Erythroblast (primary cell): ENCODE results near the gene EFNB3.
A peak's percentile ranks its signal among the peaks of the same experiment; 100 is the strongest.

Source experiments
- DNase-seq, 2 experiments: peaks; one replicate each; lab custom pipeline; 2025; lab: John Stamatoyannopoulos, UW
- GATA1 ChIP-seq: IDR thresholded peaks from 2 replicates; pipeline ENCODE4 v1.6.1; 2011; ENCODE audit warnings: low read depth, mild to moderate bottlenecking, control low read depth, low read length, moderate library complexity
- POLR2A ChIP-seq: IDR thresholded peaks from 2 replicates; pipeline ENCODE4 v1.6.1; 2011; ENCODE audit warnings: mild to moderate bottlenecking, low read length

EFNB3 gene

GRCh38 chr17:7704601-7705268 lies at the start of gene EFNB3:
Gene EFNB3 (plus strand): TSS chr17:7705202. CDS start chr17:7705599, 397 bp downstream.
- TF ChIP-seq GATA1 (no peak), POLR2A (no peak)
- DNase-seq, result no peak

- no peak for DNase-seq
- TF ChIP-seq GATA1 (no peak), POLR2A (no peak)
These were observed 49.5 kb upstream of the EFNB3 start for GRCh38 chr17:7655541-7655840.

DNA sequence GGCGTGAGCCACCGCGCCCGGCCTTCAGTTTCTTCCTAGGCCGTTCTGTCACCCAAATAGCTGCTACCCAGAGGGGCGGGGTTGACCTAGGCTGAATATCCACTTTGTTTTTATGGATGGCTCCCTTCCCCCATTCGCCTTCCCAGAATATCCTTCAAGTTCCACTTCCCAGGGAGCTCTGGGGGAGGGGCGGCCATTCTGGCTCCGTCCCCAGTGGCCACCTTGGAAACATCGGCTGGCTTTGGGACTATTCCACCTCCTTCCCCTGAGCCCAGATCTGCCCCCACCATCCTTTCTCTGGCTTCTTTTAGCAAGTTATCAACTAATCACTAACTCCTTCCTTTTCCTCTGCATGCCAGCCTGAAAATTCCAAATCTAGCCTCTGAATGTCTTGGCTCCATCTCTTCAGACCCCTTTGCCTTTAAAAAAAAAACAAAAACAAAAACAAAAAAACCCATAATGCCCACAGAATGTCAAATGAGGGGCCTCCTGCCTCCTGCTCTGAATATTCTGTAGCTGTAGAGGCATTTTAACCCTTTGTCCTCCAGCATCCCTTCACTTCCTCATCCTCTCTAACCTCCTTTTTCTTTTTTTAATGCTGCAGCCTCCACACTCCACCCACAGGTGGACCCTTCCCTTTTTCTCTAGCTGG lies 47.9 kb upstream of the EFNB3 start:
- no peak for DNase-seq
- TF ChIP-seq POLR2A (no peak), GATA1 (no peak)

DNA sequence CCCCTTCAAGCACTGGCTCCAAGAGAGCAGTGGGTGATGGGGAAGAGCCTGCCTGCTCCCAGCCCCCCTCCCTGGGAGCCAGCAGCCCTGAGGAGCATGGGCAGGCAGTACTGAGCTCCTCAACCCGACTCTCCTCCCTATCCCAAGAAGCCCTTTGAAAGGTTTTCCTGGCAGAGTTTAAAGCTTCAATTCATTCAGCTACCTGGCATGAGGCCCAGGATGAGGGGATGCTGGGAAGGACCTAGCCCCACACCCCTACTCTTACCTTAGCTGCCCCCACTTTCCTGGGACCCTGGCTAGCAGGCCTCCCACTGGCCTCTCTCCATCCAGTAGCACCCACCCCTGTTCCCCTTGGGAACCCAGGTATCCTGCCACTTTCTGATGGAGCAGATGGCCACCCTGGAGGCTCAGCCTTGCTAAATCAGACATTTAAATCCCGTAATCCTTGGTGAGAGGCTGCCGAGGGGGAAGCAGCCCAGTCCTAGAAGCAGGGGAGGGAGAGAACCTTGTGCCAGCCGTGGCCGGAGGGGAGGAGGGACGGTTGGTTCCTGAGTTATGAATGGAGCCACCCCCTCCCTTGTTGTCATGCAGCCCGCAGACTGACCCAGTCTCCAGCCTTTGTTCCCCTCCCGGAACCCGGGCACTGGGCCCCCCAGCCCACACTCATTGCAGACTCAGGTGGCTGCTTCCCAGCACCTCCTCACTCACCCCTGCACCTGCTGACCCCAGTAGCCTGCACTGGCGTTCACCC lies 37.2 kb upstream of the EFNB3 start:
- TF ChIP-seq POLR2A (no peak), GATA1 (no peak)
- no peak for DNase-seq

DNA sequence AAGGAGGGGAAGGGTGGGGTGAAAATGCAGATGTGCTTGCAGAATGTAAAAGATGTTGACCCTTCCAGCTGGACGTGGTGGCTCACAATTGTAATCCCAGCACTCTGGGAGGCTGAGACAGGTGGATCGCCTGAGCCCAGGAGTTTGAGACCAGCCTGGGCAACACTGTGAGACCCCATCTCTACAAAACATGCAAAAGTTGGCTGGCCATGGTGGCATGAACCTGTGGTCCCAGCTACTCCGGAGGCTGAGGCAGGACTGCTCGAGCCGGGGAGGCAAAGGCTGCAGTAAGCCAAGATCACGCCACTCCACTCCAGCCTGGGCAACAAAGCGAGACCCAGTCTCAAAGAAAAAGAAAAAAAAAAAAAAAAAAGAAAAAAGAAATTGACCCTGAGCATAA lies 36.5 kb upstream of the EFNB3 start:
- TF ChIP-seq GATA1 (no peak), POLR2A (no peak)
- no peak for DNase-seq

- peak; percentile 75 to 83 for DNase-seq
- TF ChIP-seq GATA1 (no peak), POLR2A (no peak)
These were observed 31.8 kb upstream of the EFNB3 start for GRCh38 chr17:7673239-7673638.

GRCh38 chr17:7674934-7675333 lies 30.1 kb upstream of the EFNB3 start:
- DNase-seq, result no peak
- no peak for TF ChIP-seq POLR2A
- no peak for TF ChIP-seq GATA1

DNA sequence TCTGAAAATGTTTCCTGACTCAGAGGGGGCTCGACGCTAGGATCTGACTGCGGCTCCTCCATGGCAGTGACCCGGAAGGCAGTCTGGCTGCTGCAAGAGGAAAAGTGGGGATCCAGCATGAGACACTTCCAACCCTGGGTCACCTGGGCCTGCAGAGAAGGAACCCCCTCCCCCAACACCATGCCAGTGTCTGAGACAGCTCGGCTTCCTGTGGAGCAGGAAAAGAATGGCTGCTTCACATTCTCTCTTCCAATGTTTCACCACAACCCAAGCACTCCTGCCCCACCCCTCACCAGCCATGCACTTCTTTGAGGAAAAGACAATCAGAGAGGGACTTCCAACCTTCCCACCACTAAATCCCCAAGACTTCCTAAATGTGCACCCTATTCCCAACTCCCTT lies 28.5 kb upstream of the EFNB3 start:
- TF ChIP-seq GATA1, result no peak
- no peak for TF ChIP-seq POLR2A

GRCh38 chr17:7677388-7678067 lies 27.5 kb upstream of the EFNB3 start:
- no peak for DNase-seq
- no peak for TF ChIP-seq POLR2A
- TF ChIP-seq GATA1, result no peak

More for the DNA sequence above, 28.5 kb upstream of the EFNB3 start:
- no peak for DNase-seq

DNA sequence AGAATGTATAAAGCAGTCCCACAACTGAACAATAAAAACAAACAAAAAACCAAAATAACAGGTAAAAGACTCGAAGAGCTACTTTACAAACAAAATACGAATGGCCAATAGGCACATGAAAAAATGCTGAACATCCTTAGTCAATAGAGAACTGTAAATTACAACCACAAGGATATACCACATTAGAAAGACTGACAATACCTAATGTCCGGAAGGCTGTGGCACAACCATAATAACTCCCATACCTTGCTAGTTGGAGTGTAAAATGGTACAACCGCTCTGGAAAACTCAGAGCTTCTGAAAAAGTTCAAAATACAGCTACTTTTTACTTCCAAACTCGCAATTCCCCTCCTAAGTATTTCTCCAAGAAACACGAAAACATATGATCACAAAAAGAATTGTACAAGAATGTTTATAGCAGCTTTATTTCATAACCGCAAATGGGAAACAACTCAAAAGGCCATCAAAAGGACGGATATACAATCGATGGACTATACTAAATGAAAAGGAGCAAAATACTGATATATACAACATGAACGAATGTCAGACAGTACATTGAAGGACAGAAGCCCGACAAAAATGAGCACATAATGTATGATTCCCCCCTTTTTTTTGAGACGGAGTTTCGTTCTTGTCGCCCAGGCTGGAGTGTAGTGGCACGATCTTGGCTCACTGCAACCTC lies 20.0 kb upstream of the EFNB3 start:
- TF ChIP-seq GATA1, result no peak
- TF ChIP-seq POLR2A, result no peak
- peak in 1 of 2 experiments; percentile 53 for DNase-seq

DNA sequence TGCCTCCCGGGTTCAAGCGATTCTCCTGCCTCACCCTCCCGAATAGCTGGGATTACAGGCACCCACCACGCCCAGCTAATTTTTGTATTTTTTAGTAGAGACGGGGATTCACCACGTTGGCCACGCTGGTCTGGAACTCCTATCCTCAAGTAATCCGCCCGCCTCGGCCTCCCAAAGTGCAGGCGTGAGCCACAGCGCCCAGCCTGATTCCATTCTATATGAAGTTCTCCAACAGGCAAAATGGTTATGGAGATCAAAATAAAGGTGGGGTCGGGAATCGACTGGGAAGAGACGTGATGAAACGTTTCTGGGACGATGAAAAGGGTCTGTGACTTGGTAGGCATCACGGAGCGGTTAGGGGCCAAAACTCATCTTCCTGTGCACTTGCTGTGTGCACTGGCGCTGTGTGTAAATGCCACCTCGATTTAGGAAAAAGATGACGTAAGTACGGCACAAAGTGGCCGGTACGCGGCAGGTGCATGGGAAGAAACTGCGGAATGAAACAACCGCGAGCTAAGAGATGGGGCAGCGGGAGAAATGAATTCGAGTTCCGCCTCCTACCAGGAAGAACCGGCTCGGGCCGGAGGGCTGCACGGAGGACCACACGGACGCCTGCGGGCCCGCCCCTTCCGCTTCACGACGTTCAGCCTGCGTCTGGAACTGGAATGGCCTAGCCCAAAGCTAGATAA lies 19.3 kb upstream of the EFNB3 start:
- TF ChIP-seq GATA1 (no peak), POLR2A (peak; percentile 59)
- DNase-seq, result peak; percentile 96 to 97

DNA sequence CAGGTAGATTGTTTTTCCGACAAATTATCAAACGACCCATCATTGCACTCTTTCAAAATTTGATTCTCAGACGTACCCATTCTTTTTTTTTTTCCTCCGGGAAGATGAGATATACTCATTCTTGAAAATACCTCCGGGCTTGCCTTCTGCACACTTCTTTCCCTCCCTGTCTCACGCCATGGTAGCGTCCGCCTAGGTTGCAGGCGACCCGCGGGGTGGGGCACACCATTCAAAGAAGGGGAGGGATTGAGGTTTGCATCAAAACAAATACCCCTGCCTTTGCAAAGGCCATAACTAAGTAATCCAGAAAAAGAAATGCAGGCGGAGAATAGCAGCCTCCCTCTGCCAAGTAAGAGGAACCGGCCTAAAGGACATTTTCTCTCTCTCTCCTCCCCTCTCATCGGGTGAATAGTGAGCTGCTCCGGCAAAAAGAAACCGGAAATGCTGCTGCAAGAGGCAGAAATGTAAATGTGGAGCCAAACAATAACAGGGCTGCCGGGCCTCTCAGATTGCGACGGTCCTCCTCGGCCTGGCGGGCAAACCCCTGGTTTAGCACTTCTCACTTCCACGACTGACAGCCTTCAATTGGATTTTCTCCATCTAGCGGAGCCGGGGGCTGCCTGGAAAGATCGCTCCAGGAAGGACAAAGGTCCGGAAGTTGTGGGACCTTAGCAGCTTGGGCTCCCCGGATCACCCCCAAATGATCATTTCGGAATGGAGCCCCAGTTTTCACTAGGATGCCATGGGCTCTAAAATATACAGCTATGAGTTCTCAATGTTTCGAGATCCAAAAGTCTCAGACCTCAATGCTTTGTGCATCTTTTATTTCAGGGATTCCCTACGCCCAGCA lies 18.6 kb upstream of the EFNB3 start:
- DNase-seq, result peak; percentile 96 to 97
- TF ChIP-seq POLR2A, result peak; percentile 37
- no peak for TF ChIP-seq GATA1
